ENCODE data around the gene CD59. TPM values are rescaled to one million over a fixed set of nuclear protein-coding genes. Genes with fewer than 3 reads are reported as not detected.
"Not testable (repeated sequence)": the region's sequence is repeated elsewhere in the genome, so short reads cannot be mapped to it uniquely, and the experiment has no call there.

The CD59 gene
- total and polyA plus RNA-seq, 10 of the 15 experiments (the other 5 are each of a cell fraction or from before 2014, with no cell fraction given): 55.5 to 256 (median 181) TPM

- TF ChIP-seq GATAD2B (conservative IDR thresholded peaks at IDR 0.05; ENCODE audit: low read depth) (no peak), SMAD1 (IDR thresholded peaks at IDR 0.05; ENCODE audit: low read depth, partially characterized antibody) (no peak), RUNX3 (IDR thresholded peaks at IDR 0.05; ENCODE audit: low read length) (no peak), ZNF384 (IDR thresholded peaks at IDR 0.05; ENCODE audit: borderline replicate concordance, low read depth, low read length) (no peak), TCF3 (IDR thresholded peaks at IDR 0.05; ENCODE audit: borderline replicate concordance, insufficient read depth, low read depth, low read length) (no peak)
These were observed 26.8 kb downstream of the CD59 start for GRCh38 chr11:33709466-33709865.

GRCh38 chr11:33708985-33709384 lies 27.2 kb downstream of the CD59 start:
- DNase-seq (ENCODE audit: low read depth, low spot score) (no peak), FAIRE-seq (no peak), ATAC-seq (no peak)
- POLR2A ChIA-PET: no interaction called here
- TF ChIP-seq USF1 (IDR thresholded peaks at IDR 0.05; ENCODE audit: borderline replicate concordance, extremely low read length, insufficient read depth, low read depth, low read length) (no peak), EED (IDR thresholded peaks at IDR 0.05; ENCODE audit: low read depth) (no peak)
- Histone ChIP-seq H3K4me3 (no peak overlapping the region), H3K4me1 (ENCODE audit: control insufficient read depth, insufficient read depth, low read length) (0 out of 2 replicates have a peak, but pooled peaks cover 4% of the 10 kb centered on the region), H3K9me3 (replicated peaks; ENCODE audit: control insufficient read depth, insufficient read depth, low read length) (no peaks in the 10 kb centered on the region), H3K9ac (ENCODE audit: control insufficient read depth, insufficient read depth, low read length) (no peak overlapping the region), H4K20me1 (ENCODE audit: control insufficient read depth, insufficient read depth) (no peaks in the 10 kb centered on the region), H2AFZ (ENCODE audit: control insufficient read depth, low read depth, low read length) (no peak overlapping the region), H3K27ac (ENCODE audit: control insufficient read depth, insufficient read depth) (no peak overlapping the region), H3K27me3 (replicated peaks in 1 of 2; ENCODE audit: control insufficient read depth in 2 of 2, insufficient read depth in 2 of 2, low read length in 1 of 2) (no peaks in the 10 kb centered on the region), H3K4me2 (ENCODE audit: control insufficient read depth, insufficient read depth) (no peak overlapping the region), H3K79me2 (ENCODE audit: control insufficient read depth, insufficient read depth, low read length) (no peaks in the 10 kb centered on the region), H3K36me3 (ENCODE audit: control insufficient read depth in 2 of 2, insufficient read depth in 2 of 2, low read length in 1 of 2) (peaks cover 13 to 23% of the 10 kb centered on the region in 2 experiments)
- SMC1A ChIA-PET (ENCODE audit: uncharacterized antibody, unreplicated experiment): interaction anchor here (0.6 to 1.3 kb wide), 3 partner anchors 11 to 343 kb away, joined by 3 read pairs; no protein-coding TSS in a partner anchor
- intact Hi-C loops (cut with micrococcal nuclease; ENCODE audit: unreplicated experiment) (no loop called here), in situ Hi-C loops (cut with MboI) (no loop called here)
- CTCF ChIA-PET: interaction anchor here (0.7 to 7.1 kb wide), 3 partner anchors 13 to 52 kb away, joined by 4 to 35 read pairs (median 6); no protein-coding TSS in a partner anchor
- WGBS (ENCODE audit: insufficient coverage, insufficient replicate concordance, low lambda C conversion rate, missing lambda C conversion rate): 92% methylated on average over 1 of the region's 1 CpG
- RAD21 ChIA-PET (ENCODE audit: unreplicated experiment): interaction anchor here (0.6 to 1.5 kb wide), 2 partner anchors 33 to 82 kb away, joined by 3 to 8 read pairs; no protein-coding TSS in a partner anchor
- BruUV-seq (replicated peaks): no TSS peak

More at GRCh38 chr11:33709466-33709865, 26.8 kb downstream of the CD59 start:
- intact Hi-C loops (cut with micrococcal nuclease; ENCODE audit: unreplicated experiment) (no loop called here), in situ Hi-C loops (cut with MboI) (no loop called here)
- H3K79me2 ChIP-seq (ENCODE audit: control insufficient read depth, insufficient read depth, low read length): no peaks in the 10 kb centered on the region
- ChIA-PET POLR2A (no interaction called here), CTCF (interaction anchor here (1.4 to 7.1 kb wide), 3 partner anchors 12 to 33 kb away, joined by 4 to 35 read pairs (median 6); no protein-coding TSS in a partner anchor), SMC1A (ENCODE audit: uncharacterized antibody, unreplicated experiment) (interaction anchor here (0.6 to 1.3 kb wide), 4 partner anchors 10 to 343 kb away, joined by 3 read pairs; no protein-coding TSS in a partner anchor), RAD21 (ENCODE audit: unreplicated experiment) (interaction anchor here (0.6 to 2.3 kb wide), 3 partner anchors 33 to 82 kb away, joined by 3 to 8 read pairs (median 5); no protein-coding TSS in a partner anchor)
- H4K20me1 ChIP-seq (ENCODE audit: control insufficient read depth, insufficient read depth): no peaks in the 10 kb centered on the region
- no peaks in the 10 kb centered on the region for H3K9me3 ChIP-seq (replicated peaks; ENCODE audit: control insufficient read depth, insufficient read depth, low read length)
- H3K27ac ChIP-seq (ENCODE audit: control insufficient read depth, insufficient read depth): no peak overlapping the region
- H3K4me3 ChIP-seq: no peak overlapping the region
- 0 out of 2 replicates have a peak, but pooled peaks cover 4% of the 10 kb centered on the region for H3K4me1 ChIP-seq (ENCODE audit: control insufficient read depth, insufficient read depth, low read length)
- no peak for ATAC-seq
- no peaks in the 10 kb centered on the region for H3K27me3 ChIP-seq (replicated peaks in 1 of 2; ENCODE audit: control insufficient read depth in 2 of 2, insufficient read depth in 2 of 2, low read length in 1 of 2)
- no peak overlapping the region for H3K4me2 ChIP-seq (ENCODE audit: control insufficient read depth, insufficient read depth)
- no peak overlapping the region for H2AFZ ChIP-seq (ENCODE audit: control insufficient read depth, low read depth, low read length)
- DNase-seq (ENCODE audit: low read depth, low spot score): no peak
- no peak for FAIRE-seq
- no TSS peak for BruUV-seq (replicated peaks)
- 69% methylated on average over 3 of the region's 3 CpGs for WGBS (ENCODE audit: insufficient coverage, insufficient replicate concordance, low lambda C conversion rate, missing lambda C conversion rate)
- peaks cover 13 to 26% of the 10 kb centered on the region in 2 experiments for H3K36me3 ChIP-seq (ENCODE audit: control insufficient read depth in 2 of 2, insufficient read depth in 2 of 2, low read length in 1 of 2)
- no peak overlapping the region for H3K9ac ChIP-seq (ENCODE audit: control insufficient read depth, insufficient read depth, low read length)

GRCh38 chr11:33707831-33708230 lies 28.4 kb downstream of the CD59 start:
- 100% methylated on average over 1 of the region's 2 CpGs for WGBS (ENCODE audit: insufficient coverage, insufficient replicate concordance, low lambda C conversion rate, missing lambda C conversion rate)
- H3K9me3 ChIP-seq (replicated peaks; ENCODE audit: control insufficient read depth, insufficient read depth, low read length); H3K4me2 ChIP-seq (ENCODE audit: control insufficient read depth, insufficient read depth); H4K20me1 ChIP-seq (ENCODE audit: control insufficient read depth, insufficient read depth); H3K79me2 ChIP-seq (ENCODE audit: control insufficient read depth, insufficient read depth, low read length); FAIRE-seq; in situ Hi-C loops (cut with MboI); BruUV-seq (replicated peaks); H3K4me1 ChIP-seq (ENCODE audit: control insufficient read depth, insufficient read depth, low read length); H3K9ac ChIP-seq (ENCODE audit: control insufficient read depth, insufficient read depth, low read length); H2AFZ ChIP-seq (ENCODE audit: control insufficient read depth, low read depth, low read length); H3K27me3 ChIP-seq (replicated peaks in 1 of 2; ENCODE audit: control insufficient read depth in 2 of 2, insufficient read depth in 2 of 2, low read length in 1 of 2); intact Hi-C loops (cut with micrococcal nuclease; ENCODE audit: unreplicated experiment); H3K27ac ChIP-seq (ENCODE audit: control insufficient read depth, insufficient read depth); H3K4me3 ChIP-seq; ATAC-seq; DNase-seq (ENCODE audit: low read depth, low spot score): not testable (repeated sequence)
- ChIA-PET RAD21 (ENCODE audit: unreplicated experiment) (interaction anchor here (1.5 kb wide), 1 partner anchor 35 kb away, joined by 8 read pairs; no protein-coding TSS in a partner anchor), CTCF (interaction anchor here (1.0 to 7.1 kb wide), 3 partner anchors 8 to 35 kb away, joined by 3 to 35 read pairs (median 11); no protein-coding TSS in a partner anchor), POLR2A (interaction anchor here (1.9 kb wide), 1 partner anchor 8 kb away, joined by 4 read pairs; no protein-coding TSS in a partner anchor), SMC1A (ENCODE audit: uncharacterized antibody, unreplicated experiment) (interaction anchor here (1.2 kb wide), 1 partner anchor 18 kb away, joined by 4 read pairs; no protein-coding TSS in a partner anchor)
- peaks cover 13 to 19% of the 10 kb centered on the region in 2 experiments for H3K36me3 ChIP-seq (ENCODE audit: control insufficient read depth in 2 of 2, insufficient read depth in 2 of 2, low read length in 1 of 2)
